HepG2 (cell line): ENCODE results near the gene PLCB1. TPM values are rescaled to one million over a fixed set of nuclear protein-coding genes. Genes with fewer than 3 reads are reported as not detected.

Experiments
- ATAC-seq: fragments of 200-7000 bp; cut with Tn5 transposase; 3 replicates; pipeline ENCODE4 v1.9.1; 2020; ENCODE audit warnings: mild to moderate bottlenecking, moderate library complexity
- BruUV-seq: library from RNA; stranded (reverse); fragments of 400-500 nt; replicated peaks from 2 replicates; lab custom pipeline; 2021; lab: Mats Ljungman, UMichigan
- CTCF ChIA-PET: fragments of 300-600 bp; formaldehyde crosslinking; extraction: SDS; loops from one replicate; lab custom pipeline; 2021; ENCODE audit warnings: low total read pairs, inconsistent platforms, low intra/inter-chr PET ratio; lab: Yijun Ruan, JAX
- POLR2A ChIA-PET: fragments of 350-600 bp; sonication (Branson Sonifier 250); formaldehyde crosslinking; loops from one replicate; lab custom pipeline; 2020; ENCODE audit warnings: antibody characterized with exemption, inconsistent platforms; lab: Yijun Ruan, JAX
- DNase-seq: peaks from one replicate; pipeline ENCODE4 v3.0.0-alpha.2; 2015; ENCODE audit warnings: low spot score
- FAIRE-seq: peaks from 3 replicates; lab custom pipeline; 2011; peaks lifted over from hg19 to GRCh38; lab: Jason Lieb, UNC
- H2AFZ ChIP-seq: one replicate; pipeline ENCODE4 v1.6.1; 2011; ENCODE audit warnings: low read length, inconsistent platforms
- H3K27ac ChIP-seq: fragments of 300-600 bp; 3 replicates; pipeline ENCODE4 v1.8.0; 2011; ENCODE audit warnings: mixed run types, mild to moderate bottlenecking, mixed read lengths, low read length, inconsistent platforms; ENCODE audit not compliant: insufficient read depth; ENCODE audit errors: extremely low read length
- H3K27me3 ChIP-seq, 2 experiments: fragments of 200-600 bp in 1 of 2; 2 replicates in 1 of 2; 3 replicates in 1 of 2; pipeline versions ENCODE4 v1.6.0 to v1.8.0; 2011; ENCODE audit warnings: low read length in 2 of 2, mild to moderate bottlenecking in 2 of 2, moderate library complexity in 2 of 2, inconsistent platforms in 1 of 2; ENCODE audit not compliant: insufficient read depth in 2 of 2, control insufficient read depth in 1 of 2
- H3K36me3 ChIP-seq, 2 experiments: fragments of 200-600 bp in 1 of 2; replicated peaks in 1 of 2; 2 replicates in 1 of 2; 3 replicates in 1 of 2; pipeline versions ENCODE4 v1.5.1 to v1.8.0; 2011; ENCODE audit warnings: low read length in 2 of 2, inconsistent platforms in 1 of 2; ENCODE audit not compliant: insufficient read depth in 2 of 2, control insufficient read depth in 1 of 2
- H3K4me1 ChIP-seq: 2 replicates; pipeline ENCODE4 v1.5.1; 2012; ENCODE audit warnings: low read length, inconsistent platforms; ENCODE audit not compliant: insufficient read depth
- H3K4me2 ChIP-seq: 2 replicates; pipeline ENCODE4 v1.6.0; 2011; ENCODE audit warnings: low read depth, low read length, inconsistent platforms
- H3K4me3 ChIP-seq, 3 experiments: fragments of 200-600 bp in 1 of 3; sonication (generic), shearing (Covaris generic) in 1 of 3; replicated peaks in 1 of 3; 2 replicates each; pipeline ENCODE4 v1.5.1; 2011 to 2016; ENCODE audit warnings: low read length in 3 of 3, inconsistent platforms in 2 of 3, low read depth in 2 of 3, mild to moderate bottlenecking in 2 of 3, control low read depth in 1 of 3, mixed read lengths in 1 of 3; ENCODE audit not compliant: insufficient read depth in 1 of 3
- H3K79me2 ChIP-seq: one replicate; pipeline ENCODE4 v1.6.1; 2011; ENCODE audit warnings: low read length, inconsistent platforms; ENCODE audit not compliant: insufficient read depth
- H3K9ac ChIP-seq: 2 replicates; pipeline ENCODE4 v1.6.0; 2011; ENCODE audit warnings: mild to moderate bottlenecking, low read depth, low read length, inconsistent platforms; ENCODE audit not compliant: insufficient read depth
- H3K9me3 ChIP-seq: 2 replicates; pipeline ENCODE4 v1.5.1; 2012; ENCODE audit warnings: mild to moderate bottlenecking, low read length
- H4K20me1 ChIP-seq: 2 replicates; pipeline ENCODE4 v1.6.0; 2011; ENCODE audit warnings: inconsistent platforms, mild to moderate bottlenecking, low read length, moderate library complexity; ENCODE audit not compliant: insufficient read depth
- ASH2L ChIP-seq: fragments of 300-600, 200-600 bp; sonication (generic); IDR thresholded peaks from 2 replicates; pipeline ENCODE4 v1.7.0; 2017; ENCODE audit warnings: low read depth, mild to moderate bottlenecking, moderate library complexity, mixed read lengths, low read length; ENCODE audit not compliant: insufficient read length
- BRF2 ChIP-seq: sonication (generic); formaldehyde crosslinking; IDR thresholded peaks from 2 replicates; pipeline ENCODE4 v1.8.1; 2022; ENCODE audit warnings: mild to moderate bottlenecking, missing genetic modification reagents
- HHEX ChIP-seq: IDR thresholded peaks from 2 replicates; pipeline ENCODE4 v1.6.1; 2016; ENCODE audit warnings: control low read depth
- KDM5B ChIP-seq: sonication (generic); formaldehyde crosslinking; IDR thresholded peaks from 2 replicates; pipeline ENCODE4 v1.4.0; 2020; ENCODE audit warnings: missing genetic modification reagents, mild to moderate bottlenecking, borderline replicate concordance
- NCOA2 ChIP-seq: sonication (generic); formaldehyde crosslinking; IDR thresholded peaks from 2 replicates; pipeline ENCODE4 v1.8.0; 2022; ENCODE audit warnings: inconsistent platforms
- ONECUT2 ChIP-seq: sonication (generic); formaldehyde crosslinking; IDR thresholded peaks from 2 replicates; pipeline ENCODE4 v1.4.0; 2020; ENCODE audit warnings: missing genetic modification reagents
- PAXIP1 ChIP-seq: sonication (generic); formaldehyde crosslinking; conservative IDR thresholded peaks from 2 replicates; pipeline ENCODE4 v1.4.0; 2020; ENCODE audit warnings: mild to moderate bottlenecking, missing genetic modification reagents, moderate library complexity
- RORA ChIP-seq: sonication (generic); formaldehyde crosslinking; IDR thresholded peaks from 2 replicates; pipeline ENCODE4 v1.5.0; 2020; ENCODE audit warnings: mild to moderate bottlenecking, missing genetic modification reagents, moderate library complexity
- RXRA ChIP-seq: sonication (generic); formaldehyde crosslinking; IDR thresholded peaks from 2 replicates; pipeline ENCODE4 v1.5.1; 2020; ENCODE audit warnings: missing genetic modification reagents
- SNAI1 ChIP-seq: sonication (generic); formaldehyde crosslinking; IDR thresholded peaks from 2 replicates; pipeline ENCODE4 v1.5.0; 2020; ENCODE audit warnings: mild to moderate bottlenecking, missing genetic modification reagents, borderline replicate concordance
- ZBTB21 ChIP-seq: sonication (generic); formaldehyde crosslinking; IDR thresholded peaks from 2 replicates; pipeline ENCODE4 v1.4.0; 2020; ENCODE audit warnings: missing genetic modification reagents
- ZBTB34 ChIP-seq: sonication (generic); formaldehyde crosslinking; IDR thresholded peaks from 2 replicates; pipeline ENCODE4 v1.8.0; 2022; ENCODE audit warnings: mild to moderate bottlenecking, missing genetic modification reagents
- ZFP41 ChIP-seq: sonication (generic); formaldehyde crosslinking; IDR thresholded peaks from 2 replicates; pipeline ENCODE4 v1.4.0; 2020; ENCODE audit warnings: mild to moderate bottlenecking, missing genetic modification reagents, borderline replicate concordance
- ZNF275 ChIP-seq: sonication (generic); formaldehyde crosslinking; IDR thresholded peaks from 2 replicates; pipeline ENCODE4 v1.8.0; 2022; ENCODE audit warnings: missing genetic modification reagents, mild to moderate bottlenecking, inconsistent platforms, borderline replicate concordance
- ZNF644 ChIP-seq: IDR thresholded peaks from 2 replicates; pipeline ENCODE4 v1.6.1; 2016; ENCODE audit warnings: low read depth
- ZNF672 ChIP-seq: sonication (generic); formaldehyde crosslinking; IDR thresholded peaks from 2 replicates; pipeline ENCODE4 v1.8.1; 2022; ENCODE audit warnings: missing genetic modification reagents
- ZNF75D ChIP-seq: sonication (generic); formaldehyde crosslinking; IDR thresholded peaks from 2 replicates; pipeline ENCODE4 v1.8.1; 2023; ENCODE audit warnings: missing genetic modification reagents, mild to moderate bottlenecking, borderline replicate concordance
- ZSCAN30 ChIP-seq: sonication (generic); formaldehyde crosslinking; IDR thresholded peaks from 2 replicates; pipeline ENCODE4 v1.5.0; 2020; ENCODE audit warnings: mild to moderate bottlenecking, missing genetic modification reagents
- WGBS: methylation state at CpG from one replicate; pipeline ENCODE4 v1.1.6; 2017; ENCODE audit warnings: low lambda C conversion rate; 5-methylcytosine and 5-hydroxymethylcytosine counted together
- in situ Hi-C: cut with HindIII; loops from 2 replicates; pipeline ENCODE4 v1.10.0; 2017; ENCODE audit warnings: low pct_unique_long_range_greater_than_20kb; ENCODE audit not compliant: extremely low pct_ligation_motif_present
- intact Hi-C: fragments of 100-400 bp; cut with micrococcal nuclease; formaldehyde crosslinking; loops from one replicate; pipeline ENCODE4 v1.10.0; 2022; ENCODE audit not compliant: unreplicated experiment
- polyA plus RNA-seq, 8 experiments: library from polyadenylated mRNA; depleted of rRNA in 3 of 8; stranded (reverse) in 7 of 8; unstranded in 1 of 8; fragments of >200 nt; fragmentation: Illumina TruSeq in 4 of 8; extraction: Trizol in 4 of 8; gene quantifications; 2 replicates each; pipeline versions ENCODE4 v1.2.1 to v1.2.3, GENCODE V29; 2011 to 2016; ENCODE audit warnings: low read depth in 4 of 8, missing spikeins in 1 of 8, mixed read lengths in 1 of 8; ENCODE audit not compliant: insufficient read depth in 1 of 8
- total RNA-seq, 5 experiments: library from RNA; depleted of rRNA; stranded (reverse); fragments of >200 nt; fragmentation: Illumina TruSeq; extraction: Trizol; gene quantifications; 2 replicates each; pipeline ENCODE4 v1.2.3, GENCODE V29; 2016; ENCODE audit warnings: low read depth in 1 of 5

The PLCB1 gene
- total and polyA plus RNA-seq, 2 of the 13 experiments (the other 11 are each of a cell fraction or from before 2014, with no cell fraction given): 42.4 to 55.9 TPM

GRCh38 chr20:8330319-8330784, 198.3 kb downstream of the PLCB1 start:
- H3K9ac ChIP-seq: peak overlapping the region; percentile 0; the same call in 1 of the 2 replicates
- TF ChIP-seq ZFP41 (CRISPR knock-in tag) (no peak), NCOA2 (no peak), RXRA (CRISPR knock-in tag) (no peak), ZNF75D (CRISPR knock-in tag) (no peak), ZBTB34 (no peak), ZSCAN30 (no peak), BRF2 (no peak), KDM5B (CRISPR knock-in tag) (no peak), PAXIP1 (CRISPR knock-in tag) (no peak), ZBTB21 (CRISPR knock-in tag) (no peak), ASH2L (no peak), SNAI1 (CRISPR knock-in tag) (no peak), RORA (CRISPR knock-in tag) (0 out of 2 replicates have a peak, but pooled peaks have one; percentile 14), HHEX (CRISPR knock-in tag) (no peak), ONECUT2 (no peak), ZNF275 (CRISPR knock-in tag) (no peak), ZNF672 (CRISPR knock-in tag) (no peak), ZNF644 (0 out of 2 replicates have a peak, but pooled peaks have one; percentile 34)

More at GRCh38 chr20:8330319-8330784, 198.3 kb downstream of the PLCB1 start:
- DNase-seq: no peak
- intact Hi-C loops: loop anchor here (2.0 kb wide), 2 partner anchors 14 to 58 kb away; no protein-coding TSS in a partner anchor
- Histone ChIP-seq H3K4me2 (peak overlapping the region; percentile 67), H4K20me1 (no peaks in the 10 kb centered on the region), H3K36me3 (peaks cover 0 to 3% of the 10 kb centered on the region in 2 experiments; a peak in 2 of 5 replicates), H2AFZ (no peak overlapping the region), H3K27ac (peak overlapping the region; percentile 77), H3K27me3 (no peaks in the 10 kb centered on the region), H3K79me2 (peaks cover 7% of the 10 kb centered on the region), H3K4me1 (peaks cover 87% of the 10 kb centered on the region), H3K4me3 (no peak overlapping the region; a peak in 1 of 6 replicates), H3K9me3 (no peaks in the 10 kb centered on the region)
- ATAC-seq: peak; percentile 10
- POLR2A ChIA-PET: no interaction called here
- no peak for FAIRE-seq
- CTCF ChIA-PET: no interaction called here
- no TSS peak for BruUV-seq
- 87% methylated on average over 3 of the region's 3 CpGs for WGBS
- in situ Hi-C loops: no loop called here
